ENCODE results near the gene BDH1.

DNA sequence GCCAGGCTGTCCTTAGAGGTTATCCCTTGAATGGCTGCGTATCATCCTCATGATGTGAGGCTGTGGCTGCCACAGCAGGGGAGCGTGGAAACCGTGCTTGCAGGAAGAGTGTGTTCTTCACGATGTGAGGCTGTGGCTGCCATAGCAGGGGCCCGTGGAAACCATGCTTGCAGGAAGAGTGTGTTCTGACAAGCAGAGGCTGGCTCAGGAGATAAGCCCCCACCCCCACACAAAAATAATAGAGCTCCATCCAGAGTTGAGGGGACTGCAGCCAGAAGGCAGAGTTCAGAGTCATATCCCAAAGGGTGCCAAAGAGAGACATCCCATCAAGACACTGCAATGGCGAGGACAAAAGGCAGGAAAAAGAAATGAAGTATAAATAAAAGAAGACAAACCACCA, 22.6 kb upstream of the BDH1 start:
- TF ChIP-seq, protein P1, sequence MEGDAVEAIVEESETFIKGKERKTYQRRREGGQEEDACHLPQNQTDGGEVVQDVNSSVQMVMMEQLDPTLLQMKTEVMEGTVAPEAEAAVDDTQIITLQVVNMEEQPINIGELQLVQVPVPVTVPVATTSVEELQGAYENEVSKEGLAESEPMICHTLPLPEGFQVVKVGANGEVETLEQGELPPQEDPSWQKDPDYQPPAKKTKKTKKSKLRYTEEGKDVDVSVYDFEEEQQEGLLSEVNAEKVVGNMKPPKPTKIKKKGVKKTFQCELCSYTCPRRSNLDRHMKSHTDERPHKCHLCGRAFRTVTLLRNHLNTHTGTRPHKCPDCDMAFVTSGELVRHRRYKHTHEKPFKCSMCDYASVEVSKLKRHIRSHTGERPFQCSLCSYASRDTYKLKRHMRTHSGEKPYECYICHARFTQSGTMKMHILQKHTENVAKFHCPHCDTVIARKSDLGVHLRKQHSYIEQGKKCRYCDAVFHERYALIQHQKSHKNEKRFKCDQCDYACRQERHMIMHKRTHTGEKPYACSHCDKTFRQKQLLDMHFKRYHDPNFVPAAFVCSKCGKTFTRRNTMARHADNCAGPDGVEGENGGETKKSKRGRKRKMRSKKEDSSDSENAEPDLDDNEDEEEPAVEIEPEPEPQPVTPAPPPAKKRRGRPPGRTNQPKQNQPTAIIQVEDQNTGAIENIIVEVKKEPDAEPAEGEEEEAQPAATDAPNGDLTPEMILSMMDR (IDR thresholded peaks at IDR 0.05; ENCODE audit: low read depth, low read length) = no peak
- TF ChIP-seq EZH2phosphoT487 (IDR thresholded peaks at IDR 0.05; ENCODE audit: low read depth) = no peak

Measured in OCI-LY3 (cell line).